ENCODE data around the gene CCDC15.

GRCh38 chr11:125069796-125070195 is 115.8 kb downstream of the CCDC15 start:
- TF ChIP-seq CTCF (IDR thresholded peaks at IDR 0.05) (no peak), POLR2A (IDR thresholded peaks at IDR 0.05) (no peak)
